ENCODE results near the gene RGMA.
"Not testable (repeated sequence)": the region's sequence is repeated elsewhere in the genome, so short reads cannot be mapped to it uniquely, and the experiment has no call there.

Gene RGMA

DNA sequence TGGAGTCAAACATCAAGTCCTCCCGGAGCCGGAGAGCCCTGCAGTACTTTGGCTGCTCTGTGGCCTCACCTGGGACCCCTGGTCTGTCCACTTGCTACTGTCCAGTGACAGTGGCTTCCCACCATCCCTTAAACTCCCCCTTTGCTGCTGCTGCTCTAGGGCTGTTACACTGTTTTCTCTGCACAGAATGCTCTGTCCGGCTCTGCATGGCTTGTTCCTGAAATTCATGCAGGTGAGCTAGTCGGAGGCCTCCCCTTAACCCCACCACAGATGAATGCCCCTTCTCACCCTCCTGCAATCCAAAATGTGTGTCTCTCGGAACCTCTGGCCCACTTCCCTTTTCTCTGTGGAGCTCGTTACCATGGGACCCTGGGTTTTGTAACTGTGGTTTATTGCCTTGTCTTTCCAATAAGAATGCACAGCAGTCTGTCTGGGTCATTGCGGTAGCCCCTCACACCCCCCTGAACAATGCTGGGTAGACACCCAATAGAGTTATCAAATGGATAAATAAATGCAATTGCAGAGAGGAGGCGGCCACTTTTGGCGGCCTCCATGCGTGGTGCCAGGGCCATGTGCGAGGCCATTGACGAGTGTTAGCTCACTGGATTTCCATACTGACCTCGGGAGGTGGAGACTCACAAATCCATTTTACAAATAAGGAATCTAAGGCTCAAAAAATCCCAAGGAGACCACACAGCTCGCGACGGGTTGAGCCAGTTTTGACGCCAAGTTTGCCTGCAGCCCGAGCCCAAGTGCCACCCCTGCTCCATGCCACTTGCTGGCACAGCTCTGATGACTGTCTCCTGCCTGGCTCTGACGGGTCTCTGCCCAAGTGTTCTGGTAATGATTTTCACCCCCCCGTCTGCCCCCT, 48.5 kb downstream of the RGMA start:
- H3K27ac ChIP-seq, result peak overlapping the region in 2 of 21 experiments; percentile 37 to 40
- H3K4me3 ChIP-seq, result no peak overlapping the region

DNA sequence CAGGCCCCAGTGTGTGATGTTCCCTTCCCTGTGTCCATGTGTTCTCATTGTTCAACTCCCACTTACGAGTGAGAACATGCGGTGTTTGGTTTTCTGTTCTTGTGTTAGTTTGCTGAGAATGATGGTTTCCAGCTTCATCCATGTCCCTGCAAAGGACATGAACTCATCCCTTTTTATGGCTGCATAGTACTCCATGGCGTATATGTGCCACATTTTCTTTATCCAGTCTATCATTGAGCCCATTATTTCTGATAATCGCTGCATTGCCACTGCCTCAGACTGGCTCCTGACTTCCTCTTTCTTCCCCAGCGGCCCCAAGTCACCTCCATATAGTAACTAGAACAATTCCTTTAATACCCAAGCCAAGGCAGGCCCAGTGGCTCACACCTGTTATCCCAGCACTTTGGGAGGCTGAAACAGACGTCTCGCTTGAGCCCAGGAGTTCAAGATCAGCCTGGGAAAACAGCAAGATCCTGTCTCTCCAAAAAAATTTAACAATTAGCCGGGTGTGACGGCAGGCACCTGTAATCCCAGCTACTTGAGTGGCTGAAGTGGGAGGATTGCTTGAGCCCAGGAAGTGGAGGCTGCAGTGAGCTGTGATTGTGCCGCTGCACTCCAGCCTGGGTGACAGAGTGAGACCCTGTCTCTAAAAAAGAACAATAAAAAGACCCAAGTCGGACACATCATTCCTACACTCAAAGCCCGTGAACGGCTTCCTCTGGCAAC, 49.3 kb downstream of the RGMA start:
- not testable (repeated sequence) for H3K4me3 ChIP-seq
- H3K27ac ChIP-seq, result peak overlapping the region in 2 of 21 experiments; percentile 37 to 40

DNA sequence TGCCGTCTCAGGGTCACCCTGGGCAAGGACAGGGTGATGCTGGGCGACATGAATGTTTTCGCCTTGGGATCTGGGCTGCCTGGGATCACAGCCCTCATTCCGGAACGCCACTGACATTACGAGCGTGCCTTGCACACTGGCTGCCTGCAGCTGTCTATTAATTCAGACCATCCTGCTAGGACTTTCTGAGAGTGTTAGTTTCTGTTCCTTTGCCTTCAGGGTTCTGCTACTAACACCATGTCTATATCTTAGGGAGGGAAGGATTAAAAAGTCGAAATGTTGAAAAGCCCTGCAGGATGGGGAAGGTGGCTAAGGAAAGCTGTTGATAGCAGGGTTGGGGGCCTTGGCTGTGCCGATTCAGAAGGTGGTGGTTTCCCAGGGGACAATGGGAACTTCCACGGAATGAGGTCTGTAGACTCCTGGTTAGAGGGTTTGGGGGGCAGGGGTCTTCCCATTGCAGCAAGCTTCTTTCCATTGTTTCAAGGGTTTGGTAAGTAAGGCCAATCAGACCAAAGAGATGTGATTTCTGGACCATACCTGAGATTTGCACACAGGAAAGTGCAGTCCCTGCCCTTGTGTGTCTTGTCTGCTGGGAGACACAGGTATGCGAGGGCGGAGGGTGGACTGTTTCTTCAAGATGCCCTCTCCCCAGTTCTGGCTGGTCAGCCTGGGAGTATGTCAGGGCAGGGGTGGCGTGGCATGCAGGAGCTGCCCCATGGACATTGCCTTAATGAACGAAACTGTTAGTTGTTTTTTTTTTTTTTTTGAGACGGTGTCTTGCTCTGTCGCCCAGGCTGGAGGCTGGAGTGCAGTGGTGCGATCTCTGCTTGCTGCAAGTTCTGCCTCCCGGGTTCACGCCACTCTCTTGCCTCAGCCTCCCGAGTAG, 50.9 kb downstream of the RGMA start:
- Histone ChIP-seq H3K4me3 (no peak overlapping the region), H3K27ac (peak overlapping the region in 5 of 21 experiments; percentile 7 to 43 (median 12))

DNA sequence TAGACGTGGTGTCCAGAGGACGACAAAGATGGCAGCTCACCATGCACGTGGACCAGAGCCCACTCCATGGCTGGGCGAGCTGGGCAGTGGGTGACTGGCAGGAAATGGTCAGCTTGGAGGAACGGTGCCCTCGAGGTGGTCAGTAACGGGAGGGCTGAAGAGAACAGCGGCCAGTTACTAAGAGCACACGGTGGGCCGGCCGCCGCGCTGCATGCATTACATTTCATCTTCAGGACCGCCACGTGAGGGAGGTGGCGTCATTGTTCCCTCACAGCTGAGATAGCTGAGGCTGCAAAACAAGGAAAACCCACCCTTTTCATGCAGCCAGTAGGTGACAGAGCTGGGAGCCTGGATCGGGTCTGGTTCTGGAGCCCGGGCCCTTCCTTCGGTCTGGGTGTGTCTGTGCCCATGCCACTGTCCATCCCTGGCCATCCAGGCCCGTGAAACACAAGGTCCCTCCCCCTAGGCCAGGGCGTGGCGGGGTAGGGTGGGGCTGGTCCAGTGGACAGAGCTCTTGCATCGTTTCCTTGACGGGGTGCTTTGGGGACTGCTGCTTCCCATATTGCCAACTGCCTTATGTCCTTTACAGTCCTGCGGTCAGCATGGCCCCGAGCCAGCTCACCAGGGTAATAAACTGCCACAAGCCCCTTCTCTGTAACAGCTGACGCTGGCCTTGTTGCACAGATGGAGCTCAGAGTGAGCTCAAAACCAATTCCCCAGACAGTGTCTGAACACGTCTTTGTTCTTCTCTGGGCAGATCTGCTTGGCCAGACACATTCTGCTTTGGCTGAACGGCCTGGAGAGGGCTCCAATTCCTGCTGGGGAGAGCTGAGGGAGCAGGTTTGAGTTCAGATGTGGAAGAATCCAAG, 51.8 kb downstream of the RGMA start:
- H3K4me3 ChIP-seq, result no peak overlapping the region

DNA sequence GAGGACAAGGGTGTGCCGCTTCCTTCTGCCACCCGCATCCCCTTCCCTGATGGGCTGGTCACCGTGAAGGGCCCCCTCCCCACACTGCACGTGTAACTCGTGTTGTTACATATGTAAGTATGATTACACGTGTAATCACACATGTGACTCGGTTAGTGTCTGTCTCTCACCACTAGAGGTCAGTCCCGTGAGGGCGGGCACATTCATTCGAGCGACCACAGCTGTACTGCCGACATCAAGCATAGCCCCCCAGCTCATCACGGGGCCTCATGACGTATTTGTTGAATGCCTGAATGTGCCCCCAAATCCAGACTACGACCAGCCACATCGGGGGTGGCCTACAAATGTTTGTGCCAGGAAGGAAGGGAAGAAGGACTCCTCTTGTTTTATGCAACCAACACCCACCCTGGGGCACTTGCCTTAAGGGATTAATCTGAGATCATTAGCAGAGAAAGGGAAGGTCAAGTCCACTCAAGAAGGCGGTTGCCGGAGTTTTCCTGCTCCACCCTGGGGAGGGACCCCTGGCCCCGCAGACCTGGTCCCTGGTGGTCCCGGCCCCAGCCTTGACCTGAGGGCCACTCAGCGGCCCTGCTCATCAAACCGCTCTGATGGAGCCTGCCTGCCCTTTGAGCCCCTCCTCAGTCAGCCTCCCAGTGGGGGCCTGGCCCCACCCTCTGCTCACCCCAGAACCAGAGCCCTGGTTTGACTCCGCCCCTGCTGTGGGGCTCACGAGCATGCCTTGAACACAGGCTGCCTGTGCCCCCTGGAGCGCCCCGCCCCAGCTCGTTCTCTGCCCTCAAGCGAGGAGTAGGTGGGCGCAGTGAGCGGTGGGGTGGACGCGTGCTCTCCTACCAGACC, 52.8 kb downstream of the RGMA start:
- peak overlapping the region in 2 of 21 experiments; percentile 8 to 9 for H3K27ac ChIP-seq

More for the DNA sequence above, 51.8 kb downstream of the RGMA start:
- H3K27ac ChIP-seq, result peak overlapping the region in 5 of 21 experiments; percentile 8 to 43 (median 12)

DNA sequence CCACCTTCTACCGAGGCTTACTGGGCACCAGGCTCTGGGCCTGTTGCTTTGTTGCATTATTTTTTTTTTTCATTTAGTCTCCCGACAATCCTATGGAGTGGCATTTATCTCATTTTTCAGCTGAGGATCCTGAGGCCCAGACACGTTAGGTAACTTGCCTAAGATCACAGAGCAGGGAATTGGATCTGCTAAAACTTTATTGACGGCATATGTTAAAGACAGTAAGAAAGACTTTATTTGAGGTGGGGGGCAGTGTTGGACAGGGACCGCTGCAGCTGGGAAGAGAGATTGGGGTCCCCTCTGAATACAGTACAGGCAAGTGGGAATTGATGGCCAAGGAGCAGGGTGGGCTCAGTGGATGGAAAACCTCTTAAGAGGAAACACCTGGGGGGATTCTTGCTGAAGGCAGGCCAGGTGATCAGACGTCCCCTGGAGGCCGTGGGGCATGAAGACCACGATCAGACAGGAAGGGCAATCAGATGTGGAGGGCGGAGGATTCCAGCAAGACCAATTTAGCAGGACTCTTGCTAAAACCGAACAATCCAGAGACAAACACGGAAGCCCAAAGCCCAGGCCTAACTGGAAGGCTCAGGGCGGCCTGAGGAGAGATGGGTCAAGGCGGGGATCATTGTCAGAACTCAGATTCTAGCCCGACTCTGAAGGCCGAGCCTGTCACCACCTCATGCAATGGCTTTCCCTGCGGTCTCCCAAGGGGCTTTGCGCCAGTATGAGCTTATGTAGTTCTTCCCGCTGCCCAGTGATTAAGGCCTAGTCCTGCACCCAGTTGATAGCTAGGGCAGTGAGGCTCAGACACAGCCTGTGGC, 53.7 kb downstream of the RGMA start:
- Histone ChIP-seq H3K27ac (no peak overlapping the region), H3K4me3 (no peak overlapping the region)

More for the DNA sequence above, 52.8 kb downstream of the RGMA start:
- no peak overlapping the region for H3K4me3 ChIP-seq

DNA sequence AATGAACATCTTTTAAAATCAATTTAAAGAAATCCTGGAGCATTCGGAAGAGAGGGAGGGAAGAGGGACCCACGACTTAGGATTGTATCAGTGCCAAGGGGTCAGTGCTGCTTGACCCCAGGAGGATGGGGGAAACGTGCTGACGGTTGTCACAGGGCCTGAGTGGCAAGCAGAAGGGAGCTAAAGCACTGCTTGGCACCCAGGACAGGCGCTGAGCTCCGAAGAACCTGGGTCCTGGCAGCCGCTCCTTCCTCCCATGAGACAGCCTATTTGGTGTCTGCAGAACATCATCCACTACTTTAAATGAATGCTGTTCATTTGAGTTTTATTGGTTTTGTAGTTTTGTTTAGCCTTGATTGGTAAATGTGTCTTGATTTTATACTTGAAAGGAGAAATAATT, 54.5 kb downstream of the RGMA start:
- no peak overlapping the region for H3K4me3 ChIP-seq
- H3K27ac ChIP-seq, result no peak overlapping the region

DNA sequence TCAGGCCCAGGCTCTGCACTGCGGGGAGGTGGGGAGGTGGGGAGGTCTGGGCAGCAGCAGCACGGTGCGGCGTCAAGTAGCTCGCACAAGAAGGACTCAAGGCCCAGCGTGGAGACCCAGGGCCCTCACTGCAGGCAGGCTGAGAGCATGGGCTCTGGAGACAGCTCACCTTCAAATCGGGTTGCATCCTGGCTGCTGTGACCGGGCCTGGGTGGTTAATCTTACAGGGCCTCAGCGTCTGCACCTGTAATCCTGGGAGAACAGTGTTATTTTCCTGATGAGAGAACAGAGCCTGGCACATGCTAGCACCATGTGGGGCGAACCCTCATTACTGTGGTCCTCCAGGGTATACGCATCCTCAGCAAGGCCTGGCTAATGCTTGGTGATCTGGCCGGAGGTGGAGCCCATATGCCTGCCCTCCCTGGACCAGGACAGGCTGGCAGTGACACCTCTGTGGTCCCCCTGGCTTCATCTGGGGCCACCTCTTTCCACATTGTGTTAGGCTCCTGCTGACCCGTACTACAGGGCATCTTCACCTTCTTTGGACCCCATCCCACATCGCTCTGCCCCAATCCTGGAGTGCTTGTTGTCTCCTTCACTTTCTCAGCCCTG, 55.5 kb downstream of the RGMA start:
- H3K4me3 ChIP-seq, result no peak overlapping the region
- no peak overlapping the region for H3K27ac ChIP-seq

DNA sequence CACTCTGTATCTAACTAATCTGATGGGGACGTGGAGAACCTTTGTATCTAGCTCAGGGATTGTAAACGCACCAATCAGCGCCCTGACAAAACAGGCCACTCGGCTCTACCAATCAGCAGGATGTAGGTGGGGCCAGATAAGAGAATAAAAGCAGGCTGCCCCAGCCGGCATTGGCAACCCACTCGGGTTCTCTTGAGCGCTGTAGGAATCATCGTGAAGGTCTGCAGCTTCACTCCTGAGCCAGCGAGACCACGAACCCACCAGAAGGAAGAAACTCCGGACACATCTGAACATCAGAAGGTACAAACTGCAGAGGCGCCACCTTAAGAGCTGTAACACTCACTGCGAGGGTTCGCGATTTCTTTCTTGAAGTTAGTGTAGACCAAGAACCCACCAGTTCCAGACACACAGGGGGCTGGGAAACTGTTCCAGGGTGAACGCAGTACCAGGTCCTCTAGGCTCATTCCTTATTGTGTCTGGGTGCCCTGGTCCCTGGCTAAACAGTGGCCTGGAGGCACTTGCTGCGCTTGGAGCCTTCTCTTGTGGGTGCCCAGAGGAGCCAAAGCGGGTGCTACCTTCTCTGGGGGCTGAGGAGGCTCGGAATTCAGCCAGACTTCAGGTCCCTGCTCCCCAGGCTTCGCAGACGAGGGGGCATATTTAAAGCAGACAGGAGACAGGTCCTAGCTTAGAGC, 56.4 kb downstream of the RGMA start:
- H3K27ac ChIP-seq, H3K4me3 ChIP-seq: not testable (repeated sequence)

DNA sequence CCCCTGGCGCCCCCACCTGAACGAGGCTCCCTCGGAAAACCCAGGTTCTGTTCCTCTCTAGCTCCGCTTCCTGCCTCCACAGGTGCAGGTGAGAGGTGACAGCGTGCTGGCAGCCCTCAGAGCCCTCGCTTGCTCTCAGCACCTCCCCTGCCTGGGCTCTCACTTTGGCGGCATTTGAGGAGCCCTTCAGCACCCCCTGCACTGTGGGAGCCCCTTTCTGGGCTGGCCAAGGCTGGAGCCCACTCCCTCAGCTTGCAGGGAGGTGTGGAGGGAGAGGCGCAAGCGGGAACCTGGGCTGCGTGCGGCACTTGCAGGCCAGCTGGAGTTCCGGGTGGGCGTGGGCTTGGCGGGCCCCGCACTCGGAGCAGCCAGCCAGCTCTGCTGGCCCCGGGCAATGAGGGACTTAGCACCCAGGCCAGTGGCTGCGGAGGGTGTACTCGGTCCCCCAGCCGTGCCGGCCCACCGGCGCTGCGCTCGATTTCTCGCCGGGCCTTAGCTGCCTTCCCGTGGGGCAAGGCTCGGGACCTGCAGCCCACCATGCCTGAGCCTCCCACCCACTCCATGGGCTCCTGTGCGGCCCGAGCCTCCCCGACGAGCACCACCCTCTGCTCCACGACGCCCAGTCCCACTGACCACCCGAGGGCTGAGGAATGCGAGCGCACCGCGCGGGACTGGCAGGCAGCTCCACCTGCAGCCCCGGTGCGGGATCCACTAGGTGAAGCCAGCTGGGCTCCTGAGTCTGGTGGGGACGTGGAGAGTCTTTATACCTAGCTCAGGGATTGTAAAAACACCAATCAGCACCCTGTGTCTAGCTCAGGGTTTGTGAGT, 57.2 kb downstream of the RGMA start:
- H3K4me3 ChIP-seq, H3K27ac ChIP-seq: not testable (repeated sequence)

DNA sequence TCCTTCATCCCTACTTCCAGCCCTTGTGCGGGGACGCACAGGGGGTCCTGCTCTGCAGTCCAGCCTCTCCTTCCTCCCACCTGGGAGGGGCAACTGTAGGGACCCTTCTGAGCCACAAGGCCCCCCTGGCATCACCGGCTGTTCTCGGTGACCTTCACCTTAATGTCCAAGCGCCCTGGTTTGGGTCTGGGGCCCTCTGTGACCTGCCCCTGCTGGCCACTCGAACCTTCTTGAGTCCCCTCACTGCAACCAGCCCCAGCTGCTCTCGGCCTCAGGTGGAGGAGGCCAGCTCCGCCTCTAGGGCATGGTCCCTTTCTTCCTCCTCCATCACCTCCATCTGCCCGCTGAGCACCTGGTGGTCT, 57.9 kb downstream of the RGMA start:
- Histone ChIP-seq H3K4me3 (no peak overlapping the region), H3K27ac (peak overlapping the region in 1 of 21 experiments; percentile 88)

DNA sequence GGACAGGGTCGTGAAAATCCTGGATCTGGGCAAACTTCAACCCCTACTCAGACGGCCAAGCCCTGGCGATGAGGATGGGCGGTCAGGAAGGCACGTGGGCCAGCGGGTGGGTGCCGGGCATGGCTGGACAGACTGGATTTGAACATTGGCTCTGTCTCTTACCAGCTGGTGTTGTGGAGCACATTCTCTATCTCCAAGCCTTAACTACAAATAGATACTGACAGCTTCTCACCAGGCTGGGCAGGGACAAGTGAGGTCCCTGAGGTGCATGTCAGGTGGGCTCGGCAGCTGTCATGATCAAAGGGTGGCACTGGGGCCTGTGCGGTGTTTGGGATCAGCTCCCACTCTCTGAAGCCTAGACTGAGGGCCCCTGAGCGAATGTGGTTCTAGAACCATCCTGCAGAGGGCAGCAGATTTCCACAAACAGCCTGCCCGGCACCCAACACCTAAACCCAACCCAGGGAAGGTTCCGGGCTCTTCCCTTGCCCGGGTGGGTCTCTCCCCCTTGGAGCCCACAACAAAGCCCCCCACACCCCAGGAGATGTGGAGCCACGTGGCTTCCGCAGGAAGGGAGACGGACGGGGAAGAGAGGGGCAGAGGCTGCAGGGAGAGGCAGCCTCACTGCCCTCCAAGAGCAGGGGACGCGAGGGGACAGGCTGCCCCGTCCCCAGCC, 58.4 kb downstream of the RGMA start:
- Histone ChIP-seq H3K4me3 (no peak overlapping the region), H3K27ac (peak overlapping the region in 15 of 21 experiments; percentile 8 to 88 (median 78))

DNA sequence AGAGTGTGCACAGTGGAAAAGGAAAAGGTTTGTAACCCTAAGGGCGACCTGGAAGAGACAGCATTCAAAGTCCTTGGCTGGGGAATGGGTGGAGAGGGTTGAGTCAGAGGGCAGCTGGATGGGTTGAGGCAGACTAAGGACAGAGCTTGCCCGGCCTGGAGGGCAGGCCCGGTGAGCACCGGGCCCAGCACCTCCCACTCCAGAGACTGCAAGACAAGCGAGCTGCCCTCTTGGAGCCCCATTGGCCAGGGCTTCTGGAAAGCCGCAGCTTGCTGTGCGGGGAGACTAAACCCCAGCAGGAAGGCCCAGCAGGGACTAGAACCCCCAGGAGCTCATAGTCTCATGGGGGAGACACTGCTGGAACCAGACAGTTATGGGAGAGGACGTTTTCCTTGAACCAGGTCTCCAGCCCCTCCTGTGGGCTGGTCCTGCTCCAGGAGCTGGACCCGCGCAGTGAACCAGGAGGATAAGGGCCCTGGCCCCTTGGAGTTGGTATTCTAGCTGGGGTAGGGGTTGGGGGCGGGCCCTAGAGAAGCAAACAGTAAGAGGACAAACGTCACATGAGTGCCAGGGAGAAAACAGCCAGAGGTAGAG, 59.1 kb downstream of the RGMA start:
- Histone ChIP-seq H3K27ac (peak overlapping the region in 16 of 21 experiments; percentile 8 to 88 (median 74)), H3K4me3 (no peak overlapping the region)

DNA sequence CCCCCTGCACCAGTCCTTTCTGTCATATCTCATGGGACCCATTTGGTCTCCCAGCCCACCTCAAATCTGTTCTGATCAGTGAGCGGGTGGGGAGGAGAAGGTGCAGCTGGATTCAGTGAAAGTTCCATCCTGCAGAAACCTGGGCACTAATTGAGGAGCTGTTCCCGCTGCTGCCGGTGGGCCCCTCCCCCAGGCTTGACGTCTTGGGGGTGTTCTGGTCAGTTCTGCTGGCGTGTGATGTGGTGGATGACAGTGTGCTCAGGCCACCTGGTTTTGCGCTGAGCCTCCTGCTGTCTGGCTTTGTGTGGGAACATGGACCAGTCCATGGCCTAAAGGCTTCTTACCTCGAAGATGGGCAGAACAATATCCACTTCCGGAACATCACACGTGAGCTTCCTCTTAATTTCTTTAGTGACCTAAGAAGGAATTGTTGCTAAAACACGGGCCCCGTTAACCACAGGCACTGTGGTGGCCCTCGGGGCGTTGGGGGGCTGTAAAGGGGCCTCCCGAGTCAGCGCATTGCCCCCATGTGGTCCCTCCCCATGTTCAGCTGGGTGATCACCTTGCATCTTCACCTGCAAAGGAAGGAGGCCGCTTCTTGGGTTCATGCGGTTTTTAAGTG, 59.7 kb downstream of the RGMA start:
- peak overlapping the region in 20 of 21 experiments; percentile 18 to 88 (median 68) for H3K27ac ChIP-seq
- no peak overlapping the region for H3K4me3 ChIP-seq

Measured in skin epidermis (tissue), 12 donors.